H1 (cell line): ENCODE results near the gene SIK3. TPM values are rescaled to one million over a fixed set of nuclear protein-coding genes. Genes with fewer than 3 reads are reported as not detected.

ENCODE experiments used
- CTCF ChIA-PET: fragments of 300-600 bp; sonication (Branson Sonifier 250); formaldehyde crosslinking; loops from one replicate; lab custom pipeline; 2021; ENCODE audit not compliant: partially characterized antibody; lab: Charles Lee
- POLR2A ChIA-PET: fragments of 300-600 bp; sonication (Branson Sonifier 250); formaldehyde crosslinking; loops from one replicate; lab custom pipeline; 2021; ENCODE audit warnings: inconsistent platforms; ENCODE audit not compliant: partially characterized antibody; lab: Charles Lee
- DNase-seq, 2 experiments: peaks; one replicate each; pipeline versions ENCODE4 v3.0.0 to v3.0.0-alpha.2; 2010 to 2022; ENCODE audit warnings: low spot score in 2 of 2, low read depth in 1 of 2, mixed read lengths in 1 of 2
- FAIRE-seq: peaks from 2 replicates; lab custom pipeline; 2011; peaks lifted over from hg19 to GRCh38; lab: Jason Lieb, UNC
- H2AFZ ChIP-seq: 2 replicates; pipeline ENCODE4 v1.8.1; 2012; ENCODE audit warnings: low read length, inconsistent platforms
- H2AK5ac ChIP-seq: 2 replicates; pipeline ENCODE4 v1.6.1; 2013; ENCODE audit warnings: low read depth, low read length
- H2BK120ac ChIP-seq: replicated peaks from 2 replicates; pipeline ENCODE3; 2013; ENCODE audit warnings: low read depth, low read length, inconsistent platforms
- H2BK12ac ChIP-seq: 2 replicates; pipeline ENCODE4 v1.6.1; 2013; ENCODE audit warnings: low read depth, low read length
- H2BK15ac ChIP-seq: 2 replicates; pipeline ENCODE4 v1.6.1; 2013; ENCODE audit warnings: low read length
- H2BK20ac ChIP-seq: 2 replicates; pipeline ENCODE4 v1.6.1; 2013; ENCODE audit warnings: low read length
- H2BK5ac ChIP-seq: 2 replicates; pipeline ENCODE4 v1.6.1; 2013; ENCODE audit warnings: low read depth, low read length
- H3K14ac ChIP-seq: 2 replicates; pipeline ENCODE4 v1.6.1; 2013; ENCODE audit warnings: inconsistent platforms; ENCODE audit not compliant: insufficient read length
- H3K18ac ChIP-seq: 2 replicates; pipeline ENCODE4 v1.6.1; 2013; ENCODE audit warnings: low read length; ENCODE audit errors: extremely low read depth
- H3K23ac ChIP-seq: 2 replicates; pipeline ENCODE4 v1.6.1; 2013; ENCODE audit warnings: inconsistent platforms; ENCODE audit not compliant: insufficient read length
- H3K23me2 ChIP-seq: 2 replicates; pipeline ENCODE4 v1.6.1; 2013; ENCODE audit warnings: low read depth, low read length
- H3K27ac ChIP-seq: 2 replicates; pipeline ENCODE4 v1.6.1; 2011; ENCODE audit warnings: low read depth, low read length, inconsistent platforms
- H3K27me3 ChIP-seq, 4 experiments: replicated peaks in 1 of 4; 1 replicate in 1 of 4; 2 replicates in 3 of 4; pipeline versions ENCODE4 v1.6.1 to v1.8.1; 2011 to 2013; ENCODE audit warnings: low read length in 3 of 4, mild to moderate bottlenecking in 3 of 4, inconsistent platforms in 2 of 4, mixed read lengths in 2 of 4, moderate library complexity in 1 of 4; ENCODE audit not compliant: control insufficient read depth in 3 of 4, insufficient read depth in 3 of 4; ENCODE audit errors: extremely low read depth in 1 of 4
- H3K36me3 ChIP-seq, 4 experiments: 2 replicates each; pipeline versions ENCODE4 v1.6.1 to v1.8.1; 2011 to 2013; ENCODE audit warnings: mild to moderate bottlenecking in 4 of 4, low read length in 3 of 4, moderate library complexity in 2 of 4, control low read depth in 1 of 4, inconsistent platforms in 1 of 4; ENCODE audit not compliant: insufficient read depth in 4 of 4, control insufficient read depth in 2 of 4
- H3K4ac ChIP-seq: replicated peaks from 2 replicates; pipeline ENCODE3; 2013; ENCODE audit warnings: low read length, low read depth, mixed read lengths, inconsistent platforms; ENCODE audit not compliant: insufficient read length
- H3K4me1 ChIP-seq, 4 experiments: replicated peaks in 1 of 4; 1 replicate in 1 of 4; 2 replicates in 3 of 4; pipeline versions ENCODE4 v1.6.1 to v1.8.1; 2011 to 2013; ENCODE audit warnings: low read length in 3 of 4, inconsistent platforms in 2 of 4, mixed read lengths in 1 of 4; ENCODE audit not compliant: insufficient read depth in 4 of 4, control insufficient read depth in 3 of 4
- H3K4me2 ChIP-seq, 2 experiments: 2 replicates each; pipeline versions ENCODE4 v1.6.1 to v1.8.1; 2011 to 2013; ENCODE audit warnings: low read depth in 2 of 2, low read length in 2 of 2, control low read depth in 1 of 2, inconsistent platforms in 1 of 2, mild to moderate bottlenecking in 1 of 2; ENCODE audit not compliant: insufficient read depth in 1 of 2
- H3K4me3 ChIP-seq, 4 experiments: fragments of 200-600, 300-600 bp in 1 of 4; sonication (generic), shearing (Covaris generic), sonication (Bioruptor Twin) in 1 of 4; 2 replicates each; pipeline versions ENCODE4 v1.5.1 to v1.8.1; 2011 to 2016; ENCODE audit warnings: low read length in 4 of 4, low read depth in 3 of 4, control low read depth in 2 of 4, inconsistent platforms in 2 of 4, mild to moderate bottlenecking in 2 of 4, mixed read lengths in 1 of 4, moderate library complexity in 1 of 4; ENCODE audit not compliant: insufficient read depth in 2 of 4; ENCODE audit errors: extremely low read depth in 1 of 4
- H3K56ac ChIP-seq: replicated peaks from 2 replicates; pipeline ENCODE3; 2013; ENCODE audit warnings: low read depth, mild to moderate bottlenecking, mixed read lengths, low read length, inconsistent platforms; ENCODE audit not compliant: insufficient read length
- H3K79me1 ChIP-seq: 2 replicates; pipeline ENCODE4 v1.6.1; 2013; ENCODE audit warnings: low read depth, low read length, control low read depth
- H3K79me2 ChIP-seq, 2 experiments: 2 replicates each; pipeline versions ENCODE4 v1.6.1 to v1.8.1; 2012 to 2013; ENCODE audit warnings: low read length in 2 of 2, mild to moderate bottlenecking in 2 of 2, inconsistent platforms in 1 of 2; ENCODE audit not compliant: insufficient read depth in 2 of 2, control insufficient read depth in 1 of 2
- H3K9ac ChIP-seq, 4 experiments: replicated peaks in 1 of 4; 1 replicate in 1 of 4; 2 replicates in 3 of 4; pipeline versions ENCODE4 v1.6.1 to v1.8.1; 2011 to 2013; ENCODE audit warnings: low read depth in 3 of 4, low read length in 3 of 4, control low read depth in 2 of 4, mild to moderate bottlenecking in 2 of 4, moderate library complexity in 2 of 4, inconsistent platforms in 1 of 4; ENCODE audit errors: extremely low read depth in 1 of 4
- H3K9me3 ChIP-seq, 2 experiments: 2 replicates each; pipeline versions ENCODE4 v1.6.1 to v1.8.1; 2012 to 2013; ENCODE audit warnings: mild to moderate bottlenecking in 2 of 2, moderate library complexity in 2 of 2, control low read depth in 1 of 2, inconsistent platforms in 1 of 2, low read depth in 1 of 2, low read length in 1 of 2, mixed read lengths in 1 of 2; ENCODE audit not compliant: insufficient read depth in 2 of 2
- H4K20me1 ChIP-seq, 2 experiments: replicated peaks in 1 of 2; 2 replicates each; pipeline versions ENCODE3 to v1.8.1; 2011 to 2013; ENCODE audit warnings: inconsistent platforms in 2 of 2, low read length in 2 of 2, mild to moderate bottlenecking in 1 of 2; ENCODE audit not compliant: insufficient read depth in 2 of 2, control insufficient read depth in 1 of 2
- H4K5ac ChIP-seq: 2 replicates; pipeline ENCODE4 v1.6.1; 2013; ENCODE audit warnings: low read length, low read depth, mixed read lengths, inconsistent platforms; ENCODE audit not compliant: insufficient read length
- H4K8ac ChIP-seq: 2 replicates; pipeline ENCODE4 v1.8.0; 2013; ENCODE audit warnings: mild to moderate bottlenecking, moderate library complexity, low read length, inconsistent platforms; ENCODE audit not compliant: insufficient read depth; ENCODE audit errors: extremely low read depth
- H4K91ac ChIP-seq: replicated peaks from 2 replicates; pipeline ENCODE3; 2013; ENCODE audit warnings: low read length, mixed read lengths, inconsistent platforms; ENCODE audit not compliant: insufficient read length
- ATF2 ChIP-seq: IDR thresholded peaks from 2 replicates; pipeline ENCODE4 v1.6.1; 2012; ENCODE audit warnings: low read length, inconsistent platforms
- BCL11A ChIP-seq, 2 experiments: IDR thresholded peaks; one replicate each; pipeline ENCODE4 v1.6.1; 2011; ENCODE audit warnings: low read depth in 2 of 2, low read length in 2 of 2, mild to moderate bottlenecking in 2 of 2
- CHD2 ChIP-seq: IDR thresholded peaks from 2 replicates; pipeline ENCODE4 v1.6.1; 2012; ENCODE audit warnings: low read length, improper control_type of control experiment
- EP300 ChIP-seq, 2 experiments: IDR thresholded peaks; 1 replicate in 1 of 2; 2 replicates in 1 of 2; pipeline ENCODE4 v1.6.1; 2011 to 2012; ENCODE audit warnings: low read depth in 2 of 2, low read length in 2 of 2, mild to moderate bottlenecking in 2 of 2, borderline replicate concordance in 1 of 2, inconsistent platforms in 1 of 2, moderate library complexity in 1 of 2
- EZH2 ChIP-seq: fragments of 200-600 bp; sonication (generic); IDR thresholded peaks from 2 replicates; pipeline ENCODE4 v1.7.1; 2012; ENCODE audit warnings: low read depth, mild to moderate bottlenecking, moderate library complexity, low read length, inconsistent platforms; ENCODE audit not compliant: severe bottlenecking
- FOSL1 ChIP-seq: IDR thresholded peaks from 2 replicates; pipeline ENCODE4 v1.6.1; 2011; ENCODE audit warnings: mild to moderate bottlenecking, low read depth, low read length, moderate library complexity; ENCODE audit not compliant: insufficient read depth
- GABPA ChIP-seq: IDR thresholded peaks from 2 replicates; pipeline ENCODE4 v1.6.1; 2011; ENCODE audit warnings: mild to moderate bottlenecking, low read length, moderate library complexity, borderline replicate concordance; ENCODE audit not compliant: insufficient read depth
- HDAC6 ChIP-seq: IDR thresholded peaks from one replicate; pipeline ENCODE4 v1.7.1; 2012; ENCODE audit warnings: low read depth, mild to moderate bottlenecking, inconsistent platforms, low read length, moderate library complexity
- PHF8 ChIP-seq: fragments of 200-600 bp; sonication (generic); conservative IDR thresholded peaks from 2 replicates; pipeline ENCODE4 v1.7.1; 2012; ENCODE audit warnings: low read depth, mild to moderate bottlenecking, inconsistent platforms, low read length, moderate library complexity
- RXRA ChIP-seq: IDR thresholded peaks from 2 replicates; pipeline ENCODE4 v1.6.1; 2011; ENCODE audit warnings: low read depth, mild to moderate bottlenecking, low read length, moderate library complexity; ENCODE audit not compliant: insufficient read depth
- YY1 ChIP-seq: IDR thresholded peaks from 2 replicates; pipeline ENCODE4 v1.6.1; 2011; ENCODE audit warnings: low read depth, mild to moderate bottlenecking, low read length
- polyA plus RNA-seq, 7 experiments: library from polyadenylated mRNA; depleted of rRNA in 3 of 7; stranded (reverse) in 5 of 7; unstranded in 2 of 7; fragments of >200 nt in 5 of 7; fragments of 200-250 nt in 2 of 7; gene quantifications; 1 replicate in 5 of 7; 2 replicates in 1 of 7; 4 replicates in 1 of 7; pipeline versions ENCODE4 v1.2.1 to v1.2.3, GENCODE V29; 2011 to 2013; ENCODE audit warnings: missing spikeins in 2 of 7, mixed read lengths in 2 of 7
- total RNA-seq: library from RNA; stranded (reverse); fragmentation: NEBNext Ultra II Directional; extraction: Animal tissue kit (Norgen Biotek cat#: 25700); gene quantifications from 2 replicates; pipeline ENCODE4 v1.2.1, GENCODE V29; 2021

SIK3 gene
- total and polyA plus RNA-seq, 2 of the 8 experiments (the other 6 are each of a cell fraction or from before 2014, with no cell fraction given) = 19.9 to 32.1 TPM

GRCh38 chr11:117074119-117074518, 24.1 kb downstream of the SIK3 start:
- Histone ChIP-seq H2BK12ac (no peak overlapping the region), H4K5ac (no peak overlapping the region)
- no peak for DNase-seq
- TF ChIP-seq GABPA (no peak), YY1 (no peak), EP300 (IDR thresholded peaks at IDR 0.05; ENCODE audit: borderline replicate concordance in 1 of 2, low read depth in 2 of 2, low read length in 2 of 2) (no peak), PHF8 (no peak), ATF2 (no peak), RXRA (no peak), CHD2 (no peak), HDAC6 (no peak), FOSL1 (no peak), EZH2 (no peak), BCL11A (IDR thresholded peaks at IDR 0.05; ENCODE audit: low read depth in 2 of 2, low read length in 2 of 2) (no peak)
- TF ChIP-seq, all 59 proteins: peak for 0
- H3K56ac ChIP-seq = no peak overlapping the region
- H3K4me1 ChIP-seq = peaks cover 0 to 15% (median 4%) of the 10 kb centered on the region in 4 experiments; a peak in 6 of 7 replicates
- no peak for FAIRE-seq
- no peaks in the 10 kb centered on the region for H3K9me3 ChIP-seq
- H3K14ac ChIP-seq = no peak overlapping the region
- H2AFZ ChIP-seq = no peak overlapping the region
- peaks cover 3% of the 10 kb centered on the region; the same call in 1 of the 2 replicates for H3K79me1 ChIP-seq
- H2AK5ac ChIP-seq = no peak overlapping the region
- no peaks in the 10 kb centered on the region for H3K27me3 ChIP-seq
- H3K36me3 ChIP-seq = no peaks in the 10 kb centered on the region
- H4K91ac ChIP-seq = no peak overlapping the region
- H3K4me3 ChIP-seq = no peak overlapping the region
- H4K8ac ChIP-seq = no peak overlapping the region
- no peak overlapping the region for H2BK20ac ChIP-seq
- H2BK120ac ChIP-seq = no peak overlapping the region
- H3K4me2 ChIP-seq = no peak overlapping the region
- H4K20me1 ChIP-seq = peaks cover 5 to 9% of the 10 kb centered on the region in 2 experiments
- no peak overlapping the region for H3K18ac ChIP-seq
- H3K23ac ChIP-seq = no peak overlapping the region
- no peaks in the 10 kb centered on the region for H3K23me2 ChIP-seq
- CTCF ChIA-PET = interaction anchor here (0.6 to 3.1 kb wide), 5 partner anchors 11 to 233 kb away, joined by 3 to 10 read pairs (median 3); no protein-coding TSS in a partner anchor
- H3K4ac ChIP-seq = no peak overlapping the region
- no peak overlapping the region for H2BK15ac ChIP-seq
- no peak overlapping the region for H3K9ac ChIP-seq
- POLR2A ChIA-PET = no interaction called here
- H3K79me2 ChIP-seq = peaks cover 0 to 87% of the 10 kb centered on the region in 2 experiments; a peak in 3 of 4 replicates
- H2BK5ac ChIP-seq = no peak overlapping the region
- H3K27ac ChIP-seq = no peak overlapping the region
